Measurements from ENCODE around the gene LAMA2. TPM values are rescaled to one million over a fixed set of nuclear protein-coding genes. Genes with fewer than 3 reads are reported as not detected.

Gene LAMA2
- total and polyA plus RNA-seq, 7 donors: 8.8 to 59.0 (median 27.3) TPM

GRCh38 chr6:129262661-129263060, 379.7 kb downstream of the LAMA2 start:
- H3K27ac ChIP-seq: no peak overlapping the region
- H3K4me1 ChIP-seq: no peaks in the 10 kb centered on the region
- no peaks in the 10 kb centered on the region for H3K27me3 ChIP-seq (ENCODE audit: insufficient read depth in 3 of 3, low read length in 2 of 3)
- no peaks in the 10 kb centered on the region for H3K9me3 ChIP-seq
- 14 to 33% (median 20%) methylated on average over 1 of the region's 1 CpG for WGBS, 3 donors
- intact Hi-C loops (cut with DNase I): no loop called here
- no peak overlapping the region for H3K4me3 ChIP-seq
- TF ChIP-seq, protein P1, sequence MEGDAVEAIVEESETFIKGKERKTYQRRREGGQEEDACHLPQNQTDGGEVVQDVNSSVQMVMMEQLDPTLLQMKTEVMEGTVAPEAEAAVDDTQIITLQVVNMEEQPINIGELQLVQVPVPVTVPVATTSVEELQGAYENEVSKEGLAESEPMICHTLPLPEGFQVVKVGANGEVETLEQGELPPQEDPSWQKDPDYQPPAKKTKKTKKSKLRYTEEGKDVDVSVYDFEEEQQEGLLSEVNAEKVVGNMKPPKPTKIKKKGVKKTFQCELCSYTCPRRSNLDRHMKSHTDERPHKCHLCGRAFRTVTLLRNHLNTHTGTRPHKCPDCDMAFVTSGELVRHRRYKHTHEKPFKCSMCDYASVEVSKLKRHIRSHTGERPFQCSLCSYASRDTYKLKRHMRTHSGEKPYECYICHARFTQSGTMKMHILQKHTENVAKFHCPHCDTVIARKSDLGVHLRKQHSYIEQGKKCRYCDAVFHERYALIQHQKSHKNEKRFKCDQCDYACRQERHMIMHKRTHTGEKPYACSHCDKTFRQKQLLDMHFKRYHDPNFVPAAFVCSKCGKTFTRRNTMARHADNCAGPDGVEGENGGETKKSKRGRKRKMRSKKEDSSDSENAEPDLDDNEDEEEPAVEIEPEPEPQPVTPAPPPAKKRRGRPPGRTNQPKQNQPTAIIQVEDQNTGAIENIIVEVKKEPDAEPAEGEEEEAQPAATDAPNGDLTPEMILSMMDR (IDR thresholded peaks at IDR 0.05): no peak
- ATAC-seq (no peak), DNase-seq (no peak)
- peaks cover 0 to 5% of the 10 kb centered on the region in 2 donors for H3K36me3 ChIP-seq (ENCODE audit: insufficient read depth in 1 of 2, low read depth in 1 of 2)

DNA sequence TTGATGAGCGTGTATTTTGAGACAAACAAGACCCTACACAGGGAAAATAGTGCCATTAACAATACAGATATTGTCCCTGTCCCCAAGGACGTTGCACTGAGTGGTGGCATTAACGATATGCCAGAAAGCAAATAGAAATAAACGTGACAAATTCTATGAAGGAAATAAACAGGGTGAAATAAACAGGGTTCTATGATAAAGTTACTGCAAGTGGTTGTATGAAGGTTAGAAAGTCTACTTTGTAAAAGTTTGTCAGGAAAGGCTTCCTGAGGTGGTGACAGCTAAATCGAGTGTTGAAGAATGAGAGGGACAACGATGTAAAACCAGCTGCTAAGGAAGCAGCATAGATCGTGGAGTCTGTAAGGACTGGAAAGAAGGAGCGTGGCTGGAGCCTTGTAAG, 380.2 kb downstream of the LAMA2 start:
- DNase-seq: no peak
- no peaks in the 10 kb centered on the region for H3K27me3 ChIP-seq (ENCODE audit: insufficient read depth in 3 of 3, low read length in 2 of 3)
- H3K27ac ChIP-seq: no peak overlapping the region
- no peaks in the 10 kb centered on the region for H3K4me1 ChIP-seq
- WGBS, 3 donors: 67 to 72% (median 68%) methylated on average over 8 of the region's 8 CpGs
- no peak overlapping the region for H3K4me3 ChIP-seq
- TF ChIP-seq, protein P1 (IDR thresholded peaks at IDR 0.05): no peak
- ATAC-seq: no peak
- H3K9me3 ChIP-seq: no peaks in the 10 kb centered on the region
- intact Hi-C loops (cut with DNase I): no loop called here
- peaks cover 0 to 5% of the 10 kb centered on the region in 2 donors for H3K36me3 ChIP-seq (ENCODE audit: insufficient read depth in 1 of 2, low read depth in 1 of 2)

GRCh38 chr6:129264480-129265045, 381.6 kb downstream of the LAMA2 start:
- no peaks in the 10 kb centered on the region for H3K27me3 ChIP-seq (ENCODE audit: insufficient read depth in 3 of 3, low read length in 2 of 3)
- 62 to 71% (median 67%) methylated on average over 3 of the region's 3 CpGs for WGBS, 3 donors
- no peaks in the 10 kb centered on the region for H3K9me3 ChIP-seq
- TF ChIP-seq, protein P1 (IDR thresholded peaks at IDR 0.05): no peak
- ATAC-seq: no peak
- no peaks in the 10 kb centered on the region for H3K4me1 ChIP-seq
- peaks cover 0 to 5% of the 10 kb centered on the region in 2 donors for H3K36me3 ChIP-seq (ENCODE audit: insufficient read depth in 1 of 2, low read depth in 1 of 2)
- intact Hi-C loops (cut with DNase I): no loop called here
- no peak for DNase-seq
- no peak overlapping the region for H3K27ac ChIP-seq
- H3K4me3 ChIP-seq: no peak overlapping the region

- no peak for ATAC-seq
- TF ChIP-seq, protein P1 (IDR thresholded peaks at IDR 0.05): no peak
- H3K4me1 ChIP-seq: no peaks in the 10 kb centered on the region
- WGBS, 3 donors: 60 to 75% (median 64%) methylated on average over 5 of the region's 5 CpGs
- intact Hi-C loops (cut with DNase I): no loop called here
- DNase-seq: no peak
- no peak overlapping the region for H3K27ac ChIP-seq
- no peaks in the 10 kb centered on the region for H3K36me3 ChIP-seq (ENCODE audit: insufficient read depth in 1 of 2, low read depth in 1 of 2)
- H3K4me3 ChIP-seq: no peak overlapping the region
- H3K27me3 ChIP-seq (ENCODE audit: insufficient read depth in 3 of 3, low read length in 2 of 3): no peaks in the 10 kb centered on the region
- H3K9me3 ChIP-seq: no peaks in the 10 kb centered on the region
Observed at GRCh38 chr6:129267028-129267427, 384.1 kb downstream of the LAMA2 start.

DNA sequence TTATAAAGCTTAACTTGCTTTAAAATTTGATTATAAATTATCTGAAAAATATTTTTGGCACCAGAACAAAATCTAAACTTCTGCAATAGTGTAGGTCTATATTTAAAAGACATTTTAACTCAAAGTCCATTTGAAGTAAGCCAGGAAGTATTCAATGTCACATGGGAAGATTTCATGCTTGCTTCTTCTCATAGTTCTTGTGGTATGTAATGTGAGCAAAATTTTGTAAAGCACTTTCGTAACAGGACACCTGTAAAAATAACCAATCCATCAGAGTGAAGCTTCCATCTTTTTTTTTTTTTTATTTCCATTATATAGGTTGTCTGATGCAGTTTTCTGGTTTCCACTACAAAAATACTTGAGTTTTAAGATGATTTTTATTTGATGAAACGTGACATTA, 386.1 kb downstream of the LAMA2 start:
- H3K4me1 ChIP-seq: no peaks in the 10 kb centered on the region
- ATAC-seq (no peak), DNase-seq (no peak)
- intact Hi-C loops (cut with DNase I): no loop called here
- H3K27me3 ChIP-seq (ENCODE audit: insufficient read depth in 3 of 3, low read length in 2 of 3): no peaks in the 10 kb centered on the region
- H3K9me3 ChIP-seq: no peaks in the 10 kb centered on the region
- H3K36me3 ChIP-seq (ENCODE audit: insufficient read depth in 1 of 2, low read depth in 1 of 2): no peaks in the 10 kb centered on the region
- 71 to 89% (median 73%) methylated on average over 2 of the region's 2 CpGs for WGBS, 3 donors
- no peak overlapping the region for H3K27ac ChIP-seq
- H3K4me3 ChIP-seq: no peak overlapping the region
- TF ChIP-seq, protein P1 (IDR thresholded peaks at IDR 0.05): no peak
